ENCODE data around the gene RPLP2.

RPLP2 gene

DNA sequence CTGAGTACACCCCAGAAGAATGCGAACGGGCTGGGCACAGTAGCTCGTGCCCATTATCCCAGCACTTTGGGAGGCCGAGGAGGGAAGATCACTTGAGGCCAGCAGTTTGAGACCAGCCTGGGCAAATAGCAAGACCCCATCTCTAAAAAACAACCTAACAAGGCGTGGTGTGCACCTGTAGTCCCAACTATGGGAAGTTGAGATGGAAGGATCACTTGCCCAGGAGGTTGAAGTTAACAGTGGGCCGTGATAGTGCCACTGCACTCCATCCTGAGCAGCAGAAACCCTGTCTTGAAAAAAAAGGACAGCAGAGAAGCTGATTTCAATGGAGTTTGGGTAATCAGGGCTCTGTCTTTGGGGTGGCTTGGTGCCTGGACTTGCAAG is 3.3 kb downstream of the RPLP2 start:
- Histone ChIP-seq H3K4me2 (ENCODE audit: low read length) (no peak overlapping the region), H3K27ac (ENCODE audit: low read depth, low read length) (no peak overlapping the region), H3K79me2 (ENCODE audit: control insufficient read depth, low read length) (peaks cover 39% of the 10 kb centered on the region), H3K27me3 (ENCODE audit: control insufficient read depth, low read length) (no peaks in the 10 kb centered on the region), H3K9me3 (ENCODE audit: control insufficient read depth, insufficient read depth, low read length) (no peaks in the 10 kb centered on the region), H4K20me1 (ENCODE audit: control insufficient read depth, insufficient read depth, low read depth, low read length) (peaks cover 20% of the 10 kb centered on the region; the same call in 1 of the 2 replicates), H3F3A (ENCODE audit: control insufficient read depth, insufficient read depth) (peaks cover 58% of the 10 kb centered on the region), H3K4me1 (ENCODE audit: control insufficient read depth, low read length) (peaks cover 35% of the 10 kb centered on the region), H3K4me3 (ENCODE audit: low read length) (no peak overlapping the region), H3K36me3 (ENCODE audit: control insufficient read depth, low read length) (peaks cover 61% of the 10 kb centered on the region), H3K9me2 (replicated peaks; ENCODE audit: control insufficient read depth, low read length) (no peaks in the 10 kb centered on the region)
- TF ChIP-seq EZH2phosphoT487 (IDR thresholded peaks at IDR 0.05; ENCODE audit: borderline replicate concordance, low read length), result no peak
- TF ChIP-seq, protein P1, sequence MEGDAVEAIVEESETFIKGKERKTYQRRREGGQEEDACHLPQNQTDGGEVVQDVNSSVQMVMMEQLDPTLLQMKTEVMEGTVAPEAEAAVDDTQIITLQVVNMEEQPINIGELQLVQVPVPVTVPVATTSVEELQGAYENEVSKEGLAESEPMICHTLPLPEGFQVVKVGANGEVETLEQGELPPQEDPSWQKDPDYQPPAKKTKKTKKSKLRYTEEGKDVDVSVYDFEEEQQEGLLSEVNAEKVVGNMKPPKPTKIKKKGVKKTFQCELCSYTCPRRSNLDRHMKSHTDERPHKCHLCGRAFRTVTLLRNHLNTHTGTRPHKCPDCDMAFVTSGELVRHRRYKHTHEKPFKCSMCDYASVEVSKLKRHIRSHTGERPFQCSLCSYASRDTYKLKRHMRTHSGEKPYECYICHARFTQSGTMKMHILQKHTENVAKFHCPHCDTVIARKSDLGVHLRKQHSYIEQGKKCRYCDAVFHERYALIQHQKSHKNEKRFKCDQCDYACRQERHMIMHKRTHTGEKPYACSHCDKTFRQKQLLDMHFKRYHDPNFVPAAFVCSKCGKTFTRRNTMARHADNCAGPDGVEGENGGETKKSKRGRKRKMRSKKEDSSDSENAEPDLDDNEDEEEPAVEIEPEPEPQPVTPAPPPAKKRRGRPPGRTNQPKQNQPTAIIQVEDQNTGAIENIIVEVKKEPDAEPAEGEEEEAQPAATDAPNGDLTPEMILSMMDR (IDR thresholded peaks at IDR 0.05; ENCODE audit: low read depth, low read length, poor library complexity, severe bottlenecking), result no peak

DNA sequence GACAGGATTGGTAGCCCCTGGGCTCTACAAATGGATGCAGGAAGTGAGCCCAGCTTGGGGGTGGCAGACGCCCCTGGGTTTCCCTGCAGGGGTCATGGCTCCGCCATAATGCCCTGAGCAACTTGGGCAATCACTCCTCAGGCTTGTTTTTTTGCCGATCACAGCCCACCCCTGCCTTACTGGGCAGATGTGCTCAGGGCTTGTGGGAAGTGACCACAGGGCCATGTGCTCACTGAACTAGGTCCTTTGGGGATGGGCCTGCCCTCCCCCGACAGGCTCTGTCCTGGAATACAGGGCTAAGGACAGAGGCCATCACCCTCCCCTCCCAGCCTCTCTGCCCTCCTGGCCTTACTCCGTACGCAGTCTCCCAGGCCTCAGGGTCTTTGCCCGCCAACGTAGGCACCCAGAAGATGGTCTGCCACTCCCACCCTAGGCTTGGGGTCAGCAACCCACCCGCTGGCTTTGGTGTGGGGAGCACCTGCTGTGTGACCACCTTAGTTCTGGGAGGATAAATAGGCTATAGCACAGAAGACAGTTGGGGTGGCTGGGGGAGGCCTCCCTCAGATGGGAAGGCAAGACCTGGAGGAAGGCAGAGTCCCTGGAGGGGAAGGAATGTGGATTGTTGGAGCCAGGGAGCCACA is 3.8 kb downstream of the RPLP2 start:
- Histone ChIP-seq H3K79me2 (ENCODE audit: control insufficient read depth, low read length) (peaks cover 34% of the 10 kb centered on the region), H3K4me3 (ENCODE audit: low read length) (no peak overlapping the region), H3K36me3 (ENCODE audit: control insufficient read depth, low read length) (peaks cover 60% of the 10 kb centered on the region), H3F3A (ENCODE audit: control insufficient read depth, insufficient read depth) (peaks cover 58% of the 10 kb centered on the region), H3K27ac (ENCODE audit: low read depth, low read length) (peak overlapping the region; percentile 8), H3K4me1 (ENCODE audit: control insufficient read depth, low read length) (peaks cover 30% of the 10 kb centered on the region), H3K9me2 (replicated peaks; ENCODE audit: control insufficient read depth, low read length) (no peaks in the 10 kb centered on the region), H4K20me1 (ENCODE audit: control insufficient read depth, insufficient read depth, low read depth, low read length) (peaks cover 20% of the 10 kb centered on the region; the same call in 1 of the 2 replicates), H3K4me2 (ENCODE audit: low read length) (no peak overlapping the region), H3K9me3 (ENCODE audit: control insufficient read depth, insufficient read depth, low read length) (no peaks in the 10 kb centered on the region), H3K27me3 (ENCODE audit: control insufficient read depth, low read length) (no peaks in the 10 kb centered on the region)
- TF ChIP-seq, protein P1 (IDR thresholded peaks at IDR 0.05; ENCODE audit: low read depth, low read length, poor library complexity, severe bottlenecking), result no peak

DNA sequence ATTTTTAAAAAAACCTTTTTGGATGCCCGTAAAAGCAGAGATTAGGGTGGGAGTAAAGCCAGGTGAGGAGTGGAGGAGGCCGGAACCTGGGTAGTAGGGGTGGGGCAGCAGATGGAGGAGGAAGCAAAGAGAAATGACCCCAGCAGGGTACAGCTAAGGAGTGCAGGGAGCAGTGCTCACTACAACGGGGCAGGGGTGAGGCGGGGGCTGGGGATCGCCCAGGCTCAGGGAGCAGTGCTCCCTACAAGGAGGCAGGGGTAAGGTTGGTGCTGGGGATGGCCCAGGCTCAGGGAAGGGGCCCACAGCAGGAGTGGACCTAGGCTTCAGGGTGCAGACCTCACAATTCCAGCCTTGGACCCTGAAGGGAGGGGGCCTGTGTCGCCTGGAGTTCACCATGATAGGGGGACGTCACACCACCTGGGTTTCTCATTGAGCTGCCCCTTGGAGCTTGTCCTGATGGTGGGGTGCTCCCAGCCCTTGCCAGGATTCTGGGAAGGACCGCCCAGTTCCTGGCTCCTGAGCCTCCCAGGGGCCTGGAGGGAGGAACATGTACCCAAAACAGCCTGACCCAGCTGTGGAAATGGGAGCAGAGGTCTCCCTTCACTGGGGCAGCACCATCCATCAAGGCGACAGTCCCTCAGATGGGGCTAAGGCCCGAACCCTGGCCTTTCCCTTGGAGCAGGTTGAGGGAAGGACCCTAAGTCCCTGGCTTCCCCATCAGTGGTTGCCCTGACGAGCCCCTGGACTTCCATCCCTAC is 6.1 kb downstream of the RPLP2 start:
- H3K27ac ChIP-seq (ENCODE audit: low read depth, low read length), result no peak overlapping the region
- H3K79me2 ChIP-seq (ENCODE audit: control insufficient read depth, low read length), result peaks cover 23% of the 10 kb centered on the region
- H3K9me3 ChIP-seq (ENCODE audit: control insufficient read depth, insufficient read depth, low read length), result no peaks in the 10 kb centered on the region
- no peak overlapping the region for H3K4me3 ChIP-seq (ENCODE audit: low read length)
- TF ChIP-seq, protein P1 (IDR thresholded peaks at IDR 0.05; ENCODE audit: low read depth, low read length, poor library complexity, severe bottlenecking), result no peak
- no peak for TF ChIP-seq EZH2phosphoT487 (IDR thresholded peaks at IDR 0.05; ENCODE audit: borderline replicate concordance, low read length)
- H3K4me2 ChIP-seq (ENCODE audit: low read length), result no peak overlapping the region
- H3K27me3 ChIP-seq (ENCODE audit: control insufficient read depth, low read length), result no peaks in the 10 kb centered on the region
- peaks cover 42% of the 10 kb centered on the region for H3K36me3 ChIP-seq (ENCODE audit: control insufficient read depth, low read length)
- peaks cover 41% of the 10 kb centered on the region for H3K4me1 ChIP-seq (ENCODE audit: control insufficient read depth, low read length)
- peaks cover 50% of the 10 kb centered on the region for H3F3A ChIP-seq (ENCODE audit: control insufficient read depth, insufficient read depth)
- H4K20me1 ChIP-seq (ENCODE audit: control insufficient read depth, insufficient read depth, low read depth, low read length), result peaks cover 18% of the 10 kb centered on the region
- H3K9me2 ChIP-seq (replicated peaks; ENCODE audit: control insufficient read depth, low read length), result no peaks in the 10 kb centered on the region

Measured in DOHH2 (cell line).